Trophoblast cell (in vitro differentiated cells and primary cell): ENCODE data around the gene FSCN2.

Experiments
- DNase-seq, 2 donors: peaks; one replicate each; pipeline ENCODE4 v3.0.0-alpha.2; 2016
- H2AFZ ChIP-seq: 2 replicates; pipeline ENCODE4 v1.6.1; 2013; ENCODE audit warnings: low read length, moderate library complexity, mild to moderate bottlenecking; ENCODE audit not compliant: insufficient read depth, poor library complexity
- H2AK5ac ChIP-seq: 2 replicates; pipeline ENCODE4 v1.6.1; 2013; ENCODE audit warnings: mild to moderate bottlenecking, low read length
- H2BK120ac ChIP-seq: 2 replicates; pipeline ENCODE4 v1.6.1; 2013; ENCODE audit warnings: low read length, mild to moderate bottlenecking, moderate library complexity; ENCODE audit not compliant: insufficient read depth, poor library complexity
- H2BK12ac ChIP-seq: 2 replicates; pipeline ENCODE4 v1.6.1; 2013; ENCODE audit warnings: mild to moderate bottlenecking, low read length, moderate library complexity
- H2BK5ac ChIP-seq: 2 replicates; pipeline ENCODE4 v1.6.1; 2013; ENCODE audit warnings: low read length, low read depth, moderate library complexity, mild to moderate bottlenecking; ENCODE audit not compliant: poor library complexity
- H3K14ac ChIP-seq: 2 replicates; pipeline ENCODE4 v1.6.1; 2013; ENCODE audit warnings: mild to moderate bottlenecking, low read length
- H3K18ac ChIP-seq: 2 replicates; pipeline ENCODE4 v1.6.1; 2013; ENCODE audit warnings: mild to moderate bottlenecking, low read length
- H3K23ac ChIP-seq: 2 replicates; pipeline ENCODE4 v1.6.1; 2013; ENCODE audit warnings: low read length
- H3K27ac ChIP-seq: 2 replicates; pipeline ENCODE4 v1.5.1; 2013; ENCODE audit warnings: low read depth, mild to moderate bottlenecking, inconsistent platforms, low read length, moderate library complexity
- H3K27me3 ChIP-seq: 2 replicates; pipeline ENCODE4 v1.6.1; 2013; ENCODE audit warnings: inconsistent platforms, mild to moderate bottlenecking, low read length, moderate library complexity; ENCODE audit not compliant: insufficient read depth
- H3K36me3 ChIP-seq, 2 experiments: 1 replicate in 1 of 2; 2 replicates in 1 of 2; pipeline ENCODE4 v1.6.1; 2013; ENCODE audit warnings: low read length in 2 of 2, mild to moderate bottlenecking in 2 of 2, moderate library complexity in 1 of 2; ENCODE audit not compliant: insufficient read depth in 2 of 2, control insufficient read depth in 1 of 2
- H3K4ac ChIP-seq: 2 replicates; pipeline ENCODE4 v1.6.1; 2013; ENCODE audit warnings: low read depth, mild to moderate bottlenecking, low read length, moderate library complexity
- H3K4me1 ChIP-seq, 2 experiments: 1 replicate in 1 of 2; 2 replicates in 1 of 2; pipeline ENCODE4 v1.6.1; 2013; ENCODE audit warnings: low read length in 2 of 2, mild to moderate bottlenecking in 2 of 2, moderate library complexity in 1 of 2; ENCODE audit not compliant: insufficient read depth in 2 of 2, control insufficient read depth in 1 of 2
- H3K4me2 ChIP-seq: 2 replicates; pipeline ENCODE4 v1.6.1; 2013; ENCODE audit warnings: inconsistent platforms, mild to moderate bottlenecking, low read length, moderate library complexity
- H3K4me3 ChIP-seq: 2 replicates; pipeline ENCODE4 v1.5.1; 2013; ENCODE audit warnings: mild to moderate bottlenecking, low read depth, low read length, inconsistent platforms
- H3K79me1 ChIP-seq: one replicate; pipeline ENCODE4 v1.6.1; 2013; ENCODE audit warnings: low read length
- H3K79me2 ChIP-seq: 2 replicates; pipeline ENCODE4 v1.6.1; 2013; ENCODE audit warnings: low read length, mild to moderate bottlenecking; ENCODE audit not compliant: control insufficient read depth, insufficient read depth, poor library complexity
- H3K9ac ChIP-seq: 2 replicates; pipeline ENCODE4 v1.6.1; 2013; ENCODE audit warnings: mild to moderate bottlenecking, low read length
- H3K9me3 ChIP-seq: 2 replicates; pipeline ENCODE4 v1.6.1; 2013; ENCODE audit warnings: low read depth, mild to moderate bottlenecking, control low read depth, inconsistent platforms, low read length; ENCODE audit not compliant: insufficient read depth
- H4K12ac ChIP-seq: 2 replicates; pipeline ENCODE4 v1.6.1; 2013; ENCODE audit warnings: low read depth, mild to moderate bottlenecking, low read length, moderate library complexity
- H4K8ac ChIP-seq: 2 replicates; pipeline ENCODE4 v1.6.1; 2013; ENCODE audit warnings: low read depth, mild to moderate bottlenecking, low read length, moderate library complexity
- H4K91ac ChIP-seq: one replicate; pipeline ENCODE4 v1.6.1; 2013; ENCODE audit warnings: low read depth, mild to moderate bottlenecking, low read length, moderate library complexity
- WGBS: extraction: QIAGEN DNeasy Blood & Tissue Kit; methylation state at CpG from one replicate; pipeline ENCODE4 v1.1.7; 2013; ENCODE audit warnings: missing lambda C conversion rate; ENCODE audit not compliant: insufficient read length, insufficient coverage; ENCODE audit errors: extremely low coverage; 5-methylcytosine and 5-hydroxymethylcytosine counted together

FSCN2 gene

DNA sequence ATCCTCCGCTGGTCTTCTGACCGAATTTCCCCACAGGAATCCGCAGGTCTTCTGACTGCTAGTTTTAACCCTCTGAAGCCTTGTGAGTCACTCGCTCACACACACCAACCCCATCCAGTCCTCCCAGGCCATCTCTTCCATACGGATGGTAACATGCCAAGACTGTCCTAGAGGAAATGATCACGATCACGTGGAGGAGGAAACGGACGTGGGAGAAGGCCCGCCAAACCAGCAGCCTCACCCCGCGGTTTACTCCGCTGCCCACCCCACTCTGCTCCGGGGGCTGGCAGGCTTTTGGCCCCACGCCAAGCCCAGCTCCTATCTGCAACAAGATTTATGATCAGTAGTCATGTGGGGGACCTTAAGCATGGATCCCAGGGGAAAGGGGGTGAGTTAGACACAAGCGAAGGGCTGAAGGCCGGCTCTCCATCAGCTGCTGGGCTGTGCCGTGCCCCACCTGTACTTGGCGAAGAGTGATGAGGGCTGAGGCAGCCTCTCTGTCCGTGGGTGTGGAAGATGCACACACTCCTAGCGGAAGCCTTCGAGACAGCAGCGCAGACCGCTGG, 25.5 kb downstream of the FSCN2 start:
- Histone ChIP-seq H4K12ac (peak overlapping the region; percentile 20), H3K23ac (no peak overlapping the region)
- no CpG with 5 or more reads among the region's 24 CpGs for WGBS

GRCh38 chr17:81556175-81556691, 28.1 kb downstream of the FSCN2 start:
- Histone ChIP-seq H3K18ac (no peak overlapping the region), H3K27ac (no peak overlapping the region), H4K8ac (no peak overlapping the region), H3K14ac (no peak overlapping the region), H3K36me3 (peaks cover 45 to 51% of the 10 kb centered on the region in 2 experiments), H3K4ac (no peak overlapping the region), H4K12ac (peak overlapping the region; percentile 10), H3K4me2 (no peak overlapping the region), H2AK5ac (no peak overlapping the region), H3K4me1 (peaks cover under 1 to 12% of the 10 kb centered on the region in 2 experiments), H2BK120ac (no peak overlapping the region), H3K9ac (no peak overlapping the region), H3K9me3 (no peaks in the 10 kb centered on the region), H3K23ac (no peak overlapping the region), H3K79me1 (peaks cover 9% of the 10 kb centered on the region), H3K27me3 (no peaks in the 10 kb centered on the region), H3K4me3 (no peak overlapping the region), H2BK5ac (no peak overlapping the region), H2BK12ac (no peak overlapping the region), H4K91ac (no peak overlapping the region), H2AFZ (no peak overlapping the region), H3K79me2 (peaks cover 9% of the 10 kb centered on the region)
- no CpG with 5 or more reads among the region's 9 CpGs for WGBS
- DNase-seq, result no peak

More for the DNA sequence above, 25.5 kb downstream of the FSCN2 start:
- Histone ChIP-seq H3K9me3 (no peaks in the 10 kb centered on the region), H3K36me3 (peaks cover 42 to 49% of the 10 kb centered on the region in 2 experiments), H2AK5ac (no peak overlapping the region), H3K14ac (no peak overlapping the region), H3K18ac (no peak overlapping the region), H3K9ac (no peak overlapping the region), H3K79me1 (peaks cover 9% of the 10 kb centered on the region), H3K79me2 (peaks cover 9% of the 10 kb centered on the region), H3K4me2 (peak overlapping the region; percentile 90), H2AFZ (no peak overlapping the region), H2BK12ac (no peak overlapping the region), H2BK120ac (no peak overlapping the region), H3K27ac (no peak overlapping the region), H3K4me1 (peaks cover 2 to 15% of the 10 kb centered on the region in 2 experiments), H4K8ac (no peak overlapping the region), H3K4ac (no peak overlapping the region), H3K4me3 (no peak overlapping the region), H2BK5ac (no peak overlapping the region), H4K91ac (no peak overlapping the region), H3K27me3 (no peaks in the 10 kb centered on the region)
- DNase-seq, result peak in 1 of 2 donors; percentile 52

- Histone ChIP-seq H2AFZ (no peak overlapping the region), H3K4me1 (peaks cover 0 to 6% of the 10 kb centered on the region in 2 experiments), H3K27me3 (no peaks in the 10 kb centered on the region), H4K8ac (no peak overlapping the region), H3K27ac (no peak overlapping the region), H3K9ac (no peak overlapping the region), H3K4me2 (no peak overlapping the region), H3K18ac (no peak overlapping the region), H3K4ac (no peak overlapping the region), H3K79me2 (peaks cover 5% of the 10 kb centered on the region), H3K36me3 (peaks cover 47 to 55% of the 10 kb centered on the region in 2 experiments), H2BK12ac (no peak overlapping the region), H4K91ac (no peak overlapping the region), H3K79me1 (peaks cover 7% of the 10 kb centered on the region), H3K23ac (no peak overlapping the region), H4K12ac (no peak overlapping the region), H3K14ac (no peak overlapping the region), H2AK5ac (no peak overlapping the region), H2BK5ac (no peak overlapping the region), H3K9me3 (no peaks in the 10 kb centered on the region), H2BK120ac (no peak overlapping the region), H3K4me3 (no peak overlapping the region)
- DNase-seq, result no peak
- no CpG with 5 or more reads among the region's 6 CpGs for WGBS
Measured at GRCh38 chr17:81556863-81557262, 28.7 kb downstream of the FSCN2 start.

GRCh38 chr17:81557276-81558114, 29.3 kb downstream of the FSCN2 start:
- H4K8ac ChIP-seq, result no peak overlapping the region
- no peaks in the 10 kb centered on the region for H3K79me2 ChIP-seq
- H3K4ac ChIP-seq, result no peak overlapping the region
- H3K4me2 ChIP-seq, result no peak overlapping the region
- no peak overlapping the region for H2AFZ ChIP-seq
- H3K9me3 ChIP-seq, result no peaks in the 10 kb centered on the region
- H4K91ac ChIP-seq, result no peak overlapping the region
- no peak overlapping the region for H4K12ac ChIP-seq
- peaks cover 2% of the 10 kb centered on the region for H3K79me1 ChIP-seq
- peaks cover 0 to 6% of the 10 kb centered on the region in 2 experiments for H3K4me1 ChIP-seq
- H3K27me3 ChIP-seq, result no peaks in the 10 kb centered on the region
- no peak overlapping the region for H2BK5ac ChIP-seq
- peaks cover 50 to 58% of the 10 kb centered on the region in 2 experiments for H3K36me3 ChIP-seq
- no peak overlapping the region for H3K23ac ChIP-seq
- no peak overlapping the region for H2AK5ac ChIP-seq
- DNase-seq, result no peak
- H3K14ac ChIP-seq, result no peak overlapping the region
- no peak overlapping the region for H3K9ac ChIP-seq
- H3K18ac ChIP-seq, result no peak overlapping the region
- WGBS, result 100% methylated on average over 4 of the region's 21 CpGs
- no peak overlapping the region for H3K27ac ChIP-seq
- no peak overlapping the region for H2BK120ac ChIP-seq
- no peak overlapping the region for H3K4me3 ChIP-seq
- no peak overlapping the region for H2BK12ac ChIP-seq
